Body of pancreas (tissue), 4 donors: ENCODE results near the gene PLAAT2. TPM values are rescaled to one million over a fixed set of nuclear protein-coding genes. Genes with fewer than 3 reads are reported as not detected.

Experiments used
- ATAC-seq: fragments of 150-250 bp; one replicate; pipeline ENCODE4 v1.9.1; 2016
- DNase-seq, 4 donors: peaks; one replicate each; pipeline ENCODE4 v3.0.0-alpha.2; 2019
- H3K27ac ChIP-seq, 4 donors: fragments of 200-600 bp; sonication (generic); 1 replicate in 3 of 4; 2 replicates in 1 of 4; pipeline versions ENCODE4 v1.5.1 to v1.6.1; 2016 to 2019; ENCODE audit warnings: mild to moderate bottlenecking in 1 of 4, mixed read lengths in 1 of 4, moderate library complexity in 1 of 4
- H3K27me3 ChIP-seq, 2 donors: fragments of 200-600 bp; sonication (generic); one replicate each; pipeline ENCODE4 v1.6.0; 2016; ENCODE audit warnings: mild to moderate bottlenecking in 1 of 2
- H3K36me3 ChIP-seq, 2 donors: fragments of 200-600 bp; sonication (generic); replicated peaks in 1 of 2; 2 replicates each; pipeline ENCODE4 v1.5.1; 2016; ENCODE audit warnings: low read depth in 2 of 2; ENCODE audit not compliant: insufficient read depth in 1 of 2
- H3K4me1 ChIP-seq: fragments of 200-600 bp; sonication (generic); one replicate; pipeline ENCODE4 v1.6.0; 2016
- H3K4me3 ChIP-seq, 2 donors: fragments of 200-600 bp; sonication (generic); 1 replicate in 1 of 2; 2 replicates in 1 of 2; pipeline ENCODE4 v1.5.1; 2016 to 2019
- H3K9me3 ChIP-seq, 3 donors: fragments of 200-600 bp; sonication (generic); 1 replicate in 2 of 3; 2 replicates in 1 of 3; pipeline ENCODE4 v1.5.1; 2016
- POLR2A ChIP-seq, 3 donors: fragments of 450-650 bp; IDR thresholded peaks; one replicate each; pipeline ENCODE4 v1.6.1; 2016; ENCODE audit warnings: antibody characterized with exemption in 3 of 3, mild to moderate bottlenecking in 2 of 3
- WGBS, 2 donors: methylation state at CpG; one replicate each; pipeline ENCODE4 v1.1.5; 2017; 5-methylcytosine and 5-hydroxymethylcytosine counted together
- intact Hi-C: fragments of 100-400 bp; cut with DNase I; formaldehyde crosslinking; loops from one replicate; pipeline ENCODE4 v1.15.1; 2023
- total RNA-seq, 2 donors: library from RNA; depleted of rRNA; stranded (reverse); fragments of >200 nt; gene quantifications; one replicate each; pipeline ENCODE4 v1.1.0, GENCODE V29; 2016
- TF ChIP-seq, protein P1 (sequence below), 7 experiments: fragments of 450-650 bp in 4 of 7; fragments of 200-600 bp in 3 of 7; sonication (generic) in 3 of 7; IDR thresholded peaks; one replicate each; pipeline ENCODE4 v1.5.1; 2016 to 2019; ENCODE audit warnings: antibody characterized with exemption in 7 of 7

PLAAT2 gene
- total RNA-seq, 2 donors from 2014 or later, result not detected

DNA sequence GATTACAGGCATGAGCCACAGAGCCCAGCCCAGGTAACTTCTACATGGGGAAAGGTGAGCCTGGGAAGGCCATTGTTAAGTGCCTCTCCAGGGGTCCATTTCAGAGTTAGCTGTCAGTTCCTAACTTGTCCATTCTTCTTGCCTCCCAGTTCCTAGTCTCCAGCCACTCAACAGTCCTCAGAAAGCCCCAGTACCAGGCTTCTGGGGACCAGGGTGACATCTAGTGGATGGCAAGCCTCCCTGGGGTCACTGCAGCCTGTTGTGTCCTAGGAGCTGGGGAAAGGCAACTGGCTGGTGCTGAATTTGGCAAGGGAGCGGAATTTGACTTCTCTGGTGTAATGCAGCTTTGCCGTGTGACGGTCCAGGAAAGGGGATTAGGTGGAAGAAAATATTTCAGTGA, 55.2 kb downstream of the PLAAT2 start:
- DNase-seq (peak; percentile 79 to 84 (median 81)), ATAC-seq (peak; percentile 85)
- WGBS, 2 donors, result 50 to 65% methylated on average over 3 of the region's 3 CpGs
- no peak overlapping the region for H3K4me3 ChIP-seq
- H3K4me1 ChIP-seq, result peaks cover 40% of the 10 kb centered on the region
- no peaks in the 10 kb centered on the region for H3K27me3 ChIP-seq
- H3K36me3 ChIP-seq, result no peaks in the 10 kb centered on the region
- intact Hi-C loops, result loop anchor here (10.0 kb wide), 1 partner anchor 127 kb away; no protein-coding TSS in a partner anchor
- TF ChIP-seq, protein P1, sequence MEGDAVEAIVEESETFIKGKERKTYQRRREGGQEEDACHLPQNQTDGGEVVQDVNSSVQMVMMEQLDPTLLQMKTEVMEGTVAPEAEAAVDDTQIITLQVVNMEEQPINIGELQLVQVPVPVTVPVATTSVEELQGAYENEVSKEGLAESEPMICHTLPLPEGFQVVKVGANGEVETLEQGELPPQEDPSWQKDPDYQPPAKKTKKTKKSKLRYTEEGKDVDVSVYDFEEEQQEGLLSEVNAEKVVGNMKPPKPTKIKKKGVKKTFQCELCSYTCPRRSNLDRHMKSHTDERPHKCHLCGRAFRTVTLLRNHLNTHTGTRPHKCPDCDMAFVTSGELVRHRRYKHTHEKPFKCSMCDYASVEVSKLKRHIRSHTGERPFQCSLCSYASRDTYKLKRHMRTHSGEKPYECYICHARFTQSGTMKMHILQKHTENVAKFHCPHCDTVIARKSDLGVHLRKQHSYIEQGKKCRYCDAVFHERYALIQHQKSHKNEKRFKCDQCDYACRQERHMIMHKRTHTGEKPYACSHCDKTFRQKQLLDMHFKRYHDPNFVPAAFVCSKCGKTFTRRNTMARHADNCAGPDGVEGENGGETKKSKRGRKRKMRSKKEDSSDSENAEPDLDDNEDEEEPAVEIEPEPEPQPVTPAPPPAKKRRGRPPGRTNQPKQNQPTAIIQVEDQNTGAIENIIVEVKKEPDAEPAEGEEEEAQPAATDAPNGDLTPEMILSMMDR (IDR thresholded peaks at IDR 0.05), result peak; percentile 33 to 89 (median 75)
- no peak for TF ChIP-seq POLR2A (IDR thresholded peaks at IDR 0.05)
- no peaks in the 10 kb centered on the region for H3K9me3 ChIP-seq
- H3K27ac ChIP-seq, result no peak overlapping the region

DNA sequence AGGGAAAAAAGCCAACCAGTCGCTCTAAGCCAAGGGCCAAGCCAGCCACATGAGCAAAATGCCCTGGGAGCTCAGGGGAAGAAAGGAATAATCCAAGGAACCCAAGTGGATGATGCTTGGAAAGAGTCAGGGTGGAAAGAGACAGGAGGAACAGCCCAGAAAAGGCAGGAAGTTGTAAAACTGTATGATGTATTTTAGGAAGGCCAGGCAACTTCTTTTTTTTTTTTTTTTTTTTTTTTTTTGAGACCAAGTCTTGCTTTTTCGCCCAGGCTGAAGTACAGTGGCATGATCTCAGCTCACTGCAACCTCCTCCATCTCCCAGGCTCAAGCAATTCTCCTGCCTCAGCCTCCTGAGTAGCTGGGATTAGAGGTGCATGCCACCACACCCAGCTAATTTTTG, 55.7 kb downstream of the PLAAT2 start:
- ATAC-seq, result no peak
- Histone ChIP-seq H3K4me3 (no peak overlapping the region), H3K27ac (no peak overlapping the region), H3K4me1 (peaks cover 45% of the 10 kb centered on the region), H3K36me3 (no peaks in the 10 kb centered on the region), H3K27me3 (no peaks in the 10 kb centered on the region), H3K9me3 (no peaks in the 10 kb centered on the region)
- intact Hi-C loops, result loop anchor here (10.0 kb wide), 1 partner anchor 127 kb away; no protein-coding TSS in a partner anchor
- no peak for DNase-seq
- no peak for TF ChIP-seq POLR2A (IDR thresholded peaks at IDR 0.05)
- TF ChIP-seq, protein P1 (IDR thresholded peaks at IDR 0.05), result no peak
- WGBS, 2 donors, result 78 to 79% methylated on average over 2 of the region's 2 CpGs

DNA sequence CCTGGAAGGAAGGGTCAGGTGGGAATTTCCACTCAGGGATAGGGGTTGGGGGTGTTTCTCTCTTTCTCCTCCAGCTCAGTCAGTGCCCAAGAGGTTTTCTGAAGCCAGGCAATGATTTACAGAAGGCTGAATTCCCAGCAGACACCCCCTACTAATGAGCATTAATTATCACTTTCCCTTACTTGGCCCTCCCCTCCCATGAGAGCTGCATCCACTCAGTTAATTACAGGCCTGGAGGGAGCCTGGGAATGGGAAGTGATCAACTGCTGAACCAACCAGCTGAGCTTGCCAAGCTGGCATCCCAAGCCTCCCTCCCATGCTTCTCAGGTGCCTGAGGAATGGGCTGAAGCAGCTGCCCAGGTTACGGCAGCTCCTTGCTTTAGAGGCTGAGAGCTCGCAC, 56.3 kb downstream of the PLAAT2 start:
- Histone ChIP-seq H3K36me3 (no peaks in the 10 kb centered on the region), H3K27me3 (no peaks in the 10 kb centered on the region), H3K27ac (no peak overlapping the region), H3K4me3 (no peak overlapping the region), H3K4me1 (peaks cover 50% of the 10 kb centered on the region), H3K9me3 (no peaks in the 10 kb centered on the region)
- DNase-seq (peak in 1 of 4 donors; percentile 28), ATAC-seq (no peak)
- intact Hi-C loops, result loop anchor here (10.0 kb wide), 1 partner anchor 128 kb away; no protein-coding TSS in a partner anchor
- no peak for TF ChIP-seq POLR2A (IDR thresholded peaks at IDR 0.05)
- TF ChIP-seq, protein P1 (IDR thresholded peaks at IDR 0.05), result no peak
- WGBS, 2 donors, result 80 to 88% methylated on average over 1 to 2 of the region's 2 CpGs

DNA sequence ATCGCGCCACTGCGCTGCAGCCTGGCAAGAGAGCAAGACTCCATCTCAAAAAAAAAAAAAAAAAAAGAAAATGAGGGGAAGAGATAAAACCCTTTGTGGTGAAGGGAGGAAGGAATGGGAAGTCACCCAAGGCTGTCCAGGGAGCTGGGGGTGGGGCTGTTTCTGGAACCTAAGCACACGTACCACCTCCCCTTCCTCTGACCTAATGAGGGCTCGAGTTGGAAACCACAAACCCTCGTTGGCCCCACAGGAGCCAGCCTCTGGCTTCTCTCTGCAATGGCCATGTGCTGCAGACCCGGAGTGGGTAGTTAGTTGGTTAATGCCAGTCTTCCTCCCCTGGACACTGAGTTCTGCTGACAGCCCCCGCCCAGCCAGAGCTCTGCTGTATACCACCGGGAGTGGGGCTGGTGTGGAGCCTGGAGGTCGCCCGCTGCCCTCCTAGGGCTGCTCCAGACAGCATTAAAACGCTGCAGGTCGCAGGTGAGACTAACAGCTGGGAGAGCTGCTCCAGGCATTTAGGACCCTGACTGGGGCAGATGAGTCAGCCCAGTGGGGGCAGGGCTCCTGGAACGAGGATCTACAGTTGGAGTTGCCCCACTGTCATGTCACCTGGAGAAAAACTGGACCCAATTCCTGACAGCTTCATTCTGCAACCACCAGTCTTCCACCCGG, 57.2 kb downstream of the PLAAT2 start, which contains the start of gene LGALS12:
TSS of gene LGALS12 (plus strand) at position 228 of the 672 bp plus-strand sequence. CDS start at position 603, 375 bp downstream.
- DNase-seq, result peak in 2 of 4 donors; percentile 25 to 40
- 59 to 67% methylated on average over 12 to 15 of the region's 15 CpGs for WGBS, 2 donors
- TF ChIP-seq, protein P1 (IDR thresholded peaks at IDR 0.05), result no peak
- TF ChIP-seq POLR2A (IDR thresholded peaks at IDR 0.05), result no peak
- Histone ChIP-seq H3K4me1 (peaks cover 50% of the 10 kb centered on the region), H3K27ac (peak within 1 kb of the TSS in 1 of 4 donors; percentile 12), H3K4me3 (no peak within 1 kb of the TSS), H3K27me3 (no peaks in the 10 kb centered on the region), H3K9me3 (no peaks in the 10 kb centered on the region), H3K36me3 (no peaks in the 10 kb centered on the region)
- intact Hi-C loops, result loop anchor here (10.0 kb wide), 1 partner anchor 129 kb away; no protein-coding TSS in a partner anchor
- ATAC-seq, result no peak
